ENCODE measurements around the gene FRYL.
"Not testable (repeated sequence)": the region's sequence is repeated elsewhere in the genome, so short reads cannot be mapped to it uniquely, and the experiment has no call there.

- TF ChIP-seq CTCF (IDR thresholded peaks at IDR 0.05; ENCODE audit: poor library complexity, severe bottlenecking); RAD21 (conservative IDR thresholded peaks at IDR 0.05); POLR2AphosphoS5 (IDR thresholded peaks at IDR 0.05); MXI1 (conservative IDR thresholded peaks at IDR 0.05; ENCODE audit: poor library complexity, severe bottlenecking); REST (IDR thresholded peaks at IDR 0.05; ENCODE audit: borderline replicate concordance); EP300 (conservative IDR thresholded peaks at IDR 0.05; ENCODE audit: poor library complexity, severe bottlenecking); EZH2 (IDR thresholded peaks at IDR 0.05; ENCODE audit: borderline replicate concordance, insufficient read depth, low read length, poor library complexity, severe bottlenecking); SMC3 (conservative IDR thresholded peaks at IDR 0.05; ENCODE audit: poor library complexity): not testable (repeated sequence)
Observed at GRCh38 chr4:48682870-48683269, 97.2 kb downstream of the FRYL start.
